ENCODE measurements around the gene CALHM5.
A peak's percentile ranks its signal among the peaks of the same experiment; 100 is the strongest.

CALHM5 gene

DNA sequence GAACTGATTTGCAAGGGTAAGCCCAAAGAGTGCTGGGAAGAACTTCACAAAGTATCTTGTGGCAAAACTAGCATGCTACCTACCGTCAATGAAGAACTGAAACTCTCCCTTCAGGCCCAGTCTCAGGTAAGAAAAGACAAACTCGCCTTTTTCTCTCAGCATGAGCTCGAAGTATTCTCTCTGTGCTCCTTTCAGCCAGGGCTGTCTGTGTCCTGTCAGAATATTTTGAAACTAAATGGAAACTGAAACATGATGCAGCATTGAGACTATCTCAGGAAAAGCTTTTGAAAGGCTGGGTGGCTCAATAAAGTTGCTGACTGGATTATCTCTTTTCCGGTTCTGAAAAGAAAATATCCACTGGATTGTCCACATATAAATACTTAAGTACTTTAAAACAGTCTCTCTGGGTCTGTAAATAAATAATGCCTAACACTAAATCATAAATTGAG lies 696 bp downstream of the CALHM5 start:
- DNase-seq, result no peak

DNA sequence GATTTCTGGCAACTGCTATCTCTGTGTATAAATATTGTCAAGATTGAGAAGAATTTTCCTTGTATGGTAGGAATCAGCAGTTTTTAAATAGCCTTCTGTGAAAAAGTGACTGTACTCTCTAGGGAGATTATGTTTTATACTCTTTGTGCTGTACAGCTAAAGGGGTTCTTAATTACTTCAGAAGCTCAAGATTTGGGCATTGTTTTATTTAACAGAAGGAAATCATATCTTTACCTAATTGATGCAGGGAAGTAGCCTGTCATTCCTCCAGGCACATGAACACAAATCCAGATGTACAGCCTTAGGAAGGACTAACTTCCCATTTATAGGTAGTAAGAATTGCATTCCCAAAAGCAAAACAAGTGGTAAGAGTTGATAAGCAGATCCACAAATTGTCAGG lies 1.3 kb downstream of the CALHM5 start:
- DNase-seq, result no peak

DNA sequence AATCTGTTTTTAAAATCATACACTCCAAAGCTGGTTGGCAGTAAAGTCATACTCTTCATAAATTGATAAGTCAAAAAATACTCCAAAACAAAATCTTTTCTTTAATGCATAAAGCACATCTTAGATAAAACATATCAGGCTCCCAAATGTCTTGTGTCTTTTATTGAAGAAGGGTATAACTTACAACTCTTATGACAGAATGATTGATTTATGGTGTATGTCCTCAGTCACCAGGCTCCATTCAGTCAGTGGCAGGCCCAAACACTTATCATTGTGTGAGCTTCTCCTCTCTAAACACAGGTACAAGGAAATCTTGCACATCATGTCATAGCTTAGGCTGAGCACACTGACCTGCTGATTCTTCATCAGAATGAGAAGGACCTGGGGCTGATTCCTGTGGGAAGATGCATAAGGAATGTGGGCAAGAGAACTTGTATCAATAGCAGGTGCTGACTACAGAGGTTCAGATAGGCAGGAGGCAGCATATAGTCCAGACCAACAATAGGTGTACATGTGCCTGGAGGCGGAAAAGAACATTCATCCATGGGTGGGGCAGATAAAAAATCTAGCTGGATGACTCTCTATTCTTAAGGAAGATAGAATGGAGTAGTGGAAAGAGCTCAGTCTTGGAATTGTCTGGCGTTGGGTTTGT lies 1.9 kb downstream of the CALHM5 start:
- no peak for DNase-seq

DNA sequence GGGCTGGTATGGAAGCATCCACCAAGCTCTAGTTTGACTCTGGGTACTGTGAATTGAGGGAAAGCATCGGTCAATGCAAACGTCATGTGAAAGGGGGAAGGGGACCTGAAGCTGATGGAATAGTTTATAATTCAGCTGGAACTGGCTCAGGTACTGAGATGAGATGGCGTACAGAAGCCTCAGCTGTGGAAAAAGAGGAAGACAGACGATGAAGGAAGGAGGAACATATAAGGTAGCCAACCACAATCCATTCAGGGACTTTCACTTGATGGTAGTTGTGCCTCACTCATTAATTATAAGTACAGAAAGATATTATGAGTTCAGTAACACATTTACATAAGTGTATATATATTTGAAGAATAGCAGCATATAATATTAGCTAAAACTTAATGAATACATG lies 2.7 kb downstream of the CALHM5 start:
- DNase-seq, result no peak

DNA sequence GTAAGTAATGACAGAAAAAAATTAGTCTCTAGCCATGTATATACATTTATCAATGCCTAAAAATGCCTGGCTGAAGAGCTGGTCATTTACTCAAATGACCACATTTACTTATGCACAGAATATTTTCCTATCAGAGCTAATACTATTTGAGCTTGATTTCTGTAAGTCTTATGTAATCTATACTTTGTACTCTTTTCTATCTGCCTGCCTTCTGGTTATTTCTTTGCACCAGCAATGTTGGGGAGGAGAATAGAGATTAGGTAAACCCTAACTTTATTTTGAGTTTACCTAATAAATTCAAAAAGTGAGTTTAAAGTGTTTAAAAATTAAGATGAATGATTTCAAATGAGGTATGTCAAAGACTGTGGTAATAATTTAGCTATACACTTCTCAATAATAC lies 3.7 kb downstream of the CALHM5 start:
- no peak for DNase-seq

DNA sequence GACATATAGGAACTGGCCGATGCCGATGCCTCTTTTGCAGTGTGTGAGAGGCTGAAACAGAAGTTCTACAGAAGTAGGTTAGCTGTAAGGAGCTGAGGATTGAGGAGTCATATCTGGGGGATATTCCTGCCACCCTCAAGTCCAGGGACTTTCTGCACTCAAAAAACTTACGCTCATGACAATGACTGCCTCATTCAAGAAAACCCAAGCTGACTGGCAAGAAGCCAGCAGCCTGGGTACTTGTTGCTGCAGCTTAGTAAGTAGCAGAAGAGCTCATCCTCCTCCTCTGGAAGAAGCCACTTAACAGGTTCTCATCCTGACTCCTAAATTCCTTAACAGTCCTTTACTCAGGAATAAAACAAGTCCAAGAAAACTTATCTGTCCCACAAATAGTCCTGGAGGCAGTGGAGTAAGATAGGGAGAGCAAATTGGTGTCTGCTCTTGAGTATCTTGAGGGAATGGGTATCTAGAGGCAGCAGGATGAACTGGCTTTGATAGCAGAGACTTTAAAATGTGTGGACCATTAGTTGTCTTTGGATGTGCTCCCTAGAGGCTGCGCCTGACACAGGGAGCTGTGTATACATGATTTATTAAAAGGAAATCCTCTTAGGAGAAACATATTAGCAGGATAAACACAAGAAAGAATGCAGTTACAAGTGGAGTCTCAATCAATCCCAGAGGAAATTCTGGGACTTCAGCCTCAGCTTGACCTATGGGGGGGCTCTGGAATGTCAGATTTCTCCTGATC lies 7.4 kb downstream of the CALHM5 start:
- DNase-seq, result no peak

DNA sequence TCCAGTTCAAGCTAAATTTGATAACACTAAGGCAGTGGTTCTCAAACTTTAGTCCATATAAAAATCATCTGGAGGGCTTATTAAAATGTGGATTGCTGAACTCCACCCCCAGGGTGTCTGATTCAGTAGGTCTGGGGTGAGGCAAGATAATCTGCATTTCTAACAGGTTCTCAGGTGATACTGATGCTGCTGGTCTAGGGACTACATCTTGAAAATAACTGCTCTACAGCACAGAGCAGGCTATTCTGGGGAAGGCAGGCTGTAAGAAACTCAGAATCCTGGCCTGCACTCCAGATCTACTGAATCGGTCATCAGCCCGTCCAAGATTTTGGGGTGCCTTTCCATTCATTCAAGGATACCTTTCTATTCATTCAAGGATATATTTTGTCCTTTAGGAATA lies 11.5 kb downstream of the CALHM5 start:
- no peak for DNase-seq

DNA sequence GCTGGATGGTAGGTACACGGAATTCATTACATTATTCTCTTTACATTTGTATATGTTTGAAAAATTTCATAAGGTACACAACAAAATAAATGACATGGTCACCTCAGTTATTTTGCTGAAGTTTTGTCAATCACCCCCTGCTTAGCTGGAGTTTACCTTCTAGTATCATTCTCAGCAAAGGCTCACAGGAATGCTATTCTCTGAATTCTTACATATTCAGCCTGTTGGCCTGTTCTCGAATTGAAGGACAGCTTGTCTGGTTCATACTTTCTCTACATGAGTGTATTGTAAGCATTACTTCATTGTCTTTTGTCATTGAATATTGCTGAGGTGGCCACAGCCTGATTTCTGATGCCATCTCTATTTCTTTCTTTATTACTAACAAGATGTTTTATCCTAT lies 12.8 kb downstream of the CALHM5 start:
- DNase-seq, result no peak

DNA sequence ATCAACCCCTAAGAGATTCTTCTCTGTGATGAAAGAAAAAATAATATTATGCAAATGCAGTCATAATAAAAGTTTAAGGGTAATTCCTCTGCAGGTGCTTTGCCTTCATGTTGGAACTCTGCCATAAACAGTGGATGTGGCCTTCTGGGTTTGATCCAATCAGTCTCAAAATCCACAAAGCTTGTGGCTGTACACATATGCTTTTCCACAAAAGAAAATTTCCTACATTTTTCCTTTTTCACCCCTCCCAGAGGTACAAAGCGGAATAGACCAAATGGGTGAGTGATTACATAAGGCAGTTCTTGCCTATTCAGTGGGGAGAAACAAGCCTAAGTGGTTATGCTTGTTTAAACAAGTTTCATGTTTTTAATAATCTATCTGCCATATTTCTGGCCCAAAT lies 16.7 kb downstream of the CALHM5 start:
- DNase-seq, result no peak

DNA sequence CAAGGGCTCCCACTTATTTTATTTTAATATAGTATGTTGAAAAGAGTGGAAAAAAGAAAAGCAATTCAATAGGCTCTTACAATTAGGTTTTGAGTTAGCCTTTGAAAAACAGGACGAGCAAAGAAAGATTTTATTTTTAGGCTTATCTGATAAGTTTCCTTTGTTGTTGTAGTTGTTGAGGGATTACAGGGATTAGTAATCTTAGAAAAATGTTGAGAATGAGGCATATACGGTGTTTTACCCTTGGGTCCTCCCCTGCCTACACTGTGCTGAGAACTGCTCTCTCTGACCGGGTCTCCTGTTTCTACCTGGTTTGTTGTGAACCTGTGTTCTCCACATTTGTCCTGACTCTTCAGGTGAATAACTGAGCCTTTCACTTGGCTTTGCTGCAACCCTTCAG lies 17.3 kb downstream of the CALHM5 start:
- DNase-seq, result no peak

DNA sequence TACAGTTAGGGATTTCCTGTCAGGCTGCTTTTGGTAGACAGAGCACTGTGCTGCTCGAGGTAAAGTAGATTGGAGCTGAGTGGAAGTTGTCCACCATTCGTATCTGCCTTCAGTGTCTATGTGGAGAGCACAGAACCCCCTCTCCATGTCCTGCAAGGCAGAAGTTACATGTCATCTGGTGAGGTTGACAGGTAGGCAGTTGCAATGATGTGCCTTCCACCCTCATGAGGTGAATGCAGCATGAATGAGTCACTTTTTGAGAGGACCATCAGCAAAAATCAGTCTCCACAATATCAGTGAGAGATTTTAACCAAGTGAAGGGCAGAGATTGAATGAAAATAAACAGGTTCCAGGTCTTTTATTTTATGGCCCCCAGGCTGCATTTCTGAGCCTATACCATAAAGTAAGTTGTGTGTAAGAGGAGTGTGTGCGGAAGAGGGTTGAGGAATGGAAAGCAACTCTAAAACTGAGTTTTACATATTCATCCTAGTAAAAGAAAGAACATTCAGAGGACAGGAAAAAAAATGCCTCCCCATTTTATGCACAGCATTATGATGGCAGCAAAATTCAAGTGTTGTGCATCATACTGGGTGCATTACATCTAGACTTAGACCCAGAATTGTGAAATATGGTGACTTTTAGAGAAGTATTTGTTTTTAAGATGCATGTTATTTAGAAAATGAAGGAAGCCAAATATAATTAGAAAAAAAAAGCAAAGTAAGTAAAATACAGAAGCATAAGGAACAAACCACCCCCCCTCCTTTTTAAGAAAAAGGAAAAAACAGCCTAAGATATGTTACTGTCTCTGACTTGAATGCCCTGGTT lies 18.2 kb downstream of the CALHM5 start:
- DNase-seq, result no peak

DNA sequence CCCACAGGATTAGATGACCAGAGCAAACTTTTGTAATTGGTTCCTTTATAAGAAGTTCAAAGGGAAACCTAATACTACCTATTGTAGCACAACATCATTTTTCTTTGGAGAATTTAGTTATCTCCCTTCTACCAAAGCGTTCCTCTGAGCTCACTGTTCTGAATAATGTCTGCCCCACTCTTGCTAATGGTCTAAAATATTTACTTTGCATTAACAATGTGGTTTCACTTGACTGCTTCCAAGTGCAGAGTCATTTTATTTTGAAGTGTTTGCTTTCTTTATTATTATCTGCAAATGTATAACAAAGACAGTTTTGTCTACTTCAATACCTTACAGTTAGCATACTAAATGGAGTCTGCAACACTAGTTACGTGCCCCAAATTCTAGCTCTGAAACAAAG lies 19.0 kb downstream of the CALHM5 start:
- DNase-seq, result no peak

DNA sequence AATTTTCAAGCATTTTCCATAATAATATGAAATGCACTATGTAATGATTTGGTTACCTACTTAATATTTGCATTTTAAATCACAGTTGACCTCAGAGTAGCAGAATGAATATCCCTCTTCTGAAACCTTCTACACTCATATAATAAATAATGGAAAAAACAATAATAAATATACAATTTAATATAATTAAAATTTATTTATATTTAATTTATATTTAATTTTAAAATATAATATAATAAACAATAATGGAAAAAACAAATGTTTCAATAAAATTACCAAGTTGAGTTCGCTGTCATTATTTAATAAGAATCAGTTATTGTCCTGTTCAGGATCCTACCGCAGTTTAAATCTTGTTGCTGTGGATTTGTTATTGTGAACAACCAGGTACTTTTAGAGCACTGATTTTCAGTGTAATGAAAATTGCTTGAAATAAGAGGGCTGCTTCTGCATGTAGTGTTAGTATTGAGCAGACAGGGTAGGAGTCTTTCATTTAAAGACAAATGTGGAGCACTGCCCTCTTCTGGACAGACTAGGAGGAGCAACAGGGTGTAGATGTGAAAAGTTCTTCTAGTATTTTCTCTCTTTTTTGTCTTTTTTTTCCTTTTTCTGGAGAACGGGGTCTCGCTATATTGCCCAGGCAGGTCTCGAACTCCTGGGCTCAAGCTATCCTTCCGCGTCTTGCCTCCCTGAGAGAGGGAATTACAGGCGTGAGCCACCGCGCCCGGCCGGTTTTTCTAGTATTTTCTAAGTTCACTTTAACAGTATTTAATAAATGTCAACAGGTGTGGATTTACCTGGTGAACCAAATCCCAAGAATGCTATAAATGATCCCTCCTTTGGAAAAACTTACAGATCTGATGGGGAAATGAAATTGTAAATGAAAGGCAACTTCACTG lies 20.5 kb downstream of the CALHM5 start:
- DNase-seq, result peak; percentile 1 to 84

DNA sequence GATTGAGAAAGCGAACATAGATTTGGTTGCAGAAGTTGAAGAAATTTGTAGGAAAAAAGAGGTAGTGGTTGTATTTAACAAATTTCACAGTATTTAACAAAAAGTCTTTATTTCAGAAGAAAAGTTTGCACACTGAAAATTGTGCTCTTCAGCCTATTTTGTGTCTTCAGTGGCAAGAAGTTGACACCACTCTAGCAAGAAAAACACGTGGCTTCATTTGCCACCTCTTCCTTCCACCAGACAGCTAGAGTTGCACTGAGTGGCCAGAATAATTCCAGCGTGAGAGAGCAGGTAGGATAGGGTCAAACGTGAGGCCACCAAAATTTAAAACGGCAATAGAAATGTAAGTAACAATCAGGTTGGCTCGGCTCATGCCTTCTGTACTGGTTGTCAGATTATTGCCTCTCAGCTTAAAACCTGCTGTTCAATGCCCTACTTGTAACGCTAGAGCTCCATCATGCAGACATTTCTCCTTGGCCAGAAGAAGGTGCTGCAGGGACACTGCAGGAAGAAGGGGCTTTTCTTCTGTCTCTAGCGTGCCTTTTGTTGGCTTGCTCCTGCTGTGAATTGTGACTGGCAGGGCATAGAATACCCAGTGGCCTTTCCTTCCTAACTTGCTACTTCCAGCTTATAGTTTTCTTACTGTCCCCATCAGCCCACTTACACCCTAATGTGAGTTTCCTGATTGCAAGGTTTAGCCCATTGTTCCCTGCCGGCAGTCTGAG lies 22.0 kb downstream of the CALHM5 start:
- DNase-seq, result no peak

DNA sequence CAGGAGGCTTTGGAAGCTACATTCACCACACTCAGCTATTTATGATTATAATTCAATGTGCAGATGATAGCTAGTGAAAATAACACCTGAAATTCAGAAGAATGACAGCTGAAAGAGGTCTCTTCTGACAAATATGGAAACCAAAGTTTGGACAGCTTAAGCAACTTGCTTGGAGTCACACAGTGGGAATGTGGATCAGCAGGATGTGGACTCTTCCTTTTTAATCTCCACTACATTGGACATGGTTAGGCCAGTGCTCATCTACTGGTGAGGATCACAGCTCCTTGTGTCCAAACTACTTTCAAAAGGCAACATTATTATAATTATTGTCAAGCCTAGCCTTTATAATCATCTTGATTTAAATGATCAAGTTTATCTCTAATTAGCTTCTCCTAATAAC lies 23.7 kb downstream of the CALHM5 start:
- no peak for DNase-seq

DNA sequence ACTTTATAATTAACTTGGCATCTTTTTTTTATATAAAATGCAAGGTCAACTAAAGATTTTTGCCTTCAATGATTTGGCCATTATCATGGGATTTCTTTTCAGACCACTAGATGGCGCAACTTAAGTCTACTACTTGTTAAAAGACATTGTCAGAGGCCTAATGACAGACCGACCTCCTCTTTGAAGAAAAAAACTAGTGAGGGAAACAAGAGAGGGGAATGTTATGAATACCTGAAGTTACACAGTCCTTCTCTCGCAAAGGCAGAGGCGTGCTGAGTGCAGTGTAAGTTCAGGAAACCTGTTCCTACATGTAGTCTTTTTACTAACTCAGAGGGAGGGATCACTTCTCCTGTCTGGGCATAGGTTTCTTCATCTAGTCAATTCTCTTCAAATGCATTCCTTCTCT lies 24.8 kb downstream of the CALHM5 start:
- DNase-seq, result peak in 1 of 2 donors; percentile 42

DNA sequence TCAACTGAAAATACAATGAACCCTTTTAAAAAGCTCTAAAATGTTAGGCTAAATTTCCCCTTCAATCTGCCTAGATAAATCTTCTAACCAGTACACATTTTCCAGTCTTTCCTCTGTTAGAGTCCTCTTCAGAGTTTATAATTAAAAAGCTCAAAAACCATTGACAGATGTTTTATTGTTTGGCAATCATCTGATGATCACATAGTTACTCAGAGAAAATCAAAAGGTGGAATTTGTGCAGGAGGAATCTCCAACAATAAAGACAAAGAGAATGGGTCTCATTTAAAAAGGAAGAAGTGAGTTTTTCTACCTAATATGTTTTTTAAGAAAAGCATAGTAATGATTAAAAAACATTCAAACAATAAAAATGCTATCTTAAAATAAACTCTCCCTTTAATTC lies 31.0 kb downstream of the CALHM5 start:
- no peak for DNase-seq

DNA sequence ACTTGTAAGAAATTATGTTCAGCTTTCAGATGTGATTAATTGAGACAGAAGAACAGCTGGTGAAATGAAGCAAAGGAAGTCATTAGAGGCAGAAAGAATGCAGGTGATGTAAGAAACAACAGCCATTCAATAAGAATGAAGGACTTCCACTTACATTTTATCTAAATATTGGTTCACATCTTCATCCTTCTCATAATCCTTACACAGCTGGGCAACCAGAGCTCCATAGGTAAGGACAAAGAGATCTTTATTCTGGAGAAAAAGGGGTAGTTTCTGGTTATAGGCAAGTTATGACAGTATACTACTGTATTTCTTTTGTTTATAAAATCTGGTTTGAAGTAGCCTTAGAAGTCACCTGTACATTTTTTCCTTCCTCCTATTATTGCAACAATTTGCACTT lies 31.7 kb downstream of the CALHM5 start:
- DNase-seq, result no peak

DNA sequence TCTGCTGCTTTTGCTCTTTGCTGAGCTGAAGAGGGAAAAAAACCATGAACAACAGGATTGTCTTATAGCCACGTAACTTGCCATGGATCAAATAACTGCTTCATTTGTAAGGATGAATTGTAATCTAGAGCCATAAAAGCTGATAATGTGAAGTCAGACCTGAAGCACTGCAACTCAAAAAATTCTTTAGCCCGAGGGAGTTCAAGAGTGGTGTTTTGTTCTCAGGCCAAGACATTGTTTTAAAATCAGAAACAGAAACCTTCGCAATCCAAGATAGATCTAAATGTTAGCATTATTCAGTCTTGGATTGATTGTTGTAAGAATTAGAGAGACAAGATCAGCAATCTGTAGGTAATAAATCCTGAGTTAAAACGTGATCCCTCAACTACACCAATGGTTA lies 34.2 kb downstream of the CALHM5 start, which contains the start of gene TRAPPC3L:
TRAPPC3L (minus strand) TSS at position 34 of the 400 bp plus-strand sequence. CDS start 170 bp downstream, outside the sequence.
- DNase-seq, result no peak

DNA sequence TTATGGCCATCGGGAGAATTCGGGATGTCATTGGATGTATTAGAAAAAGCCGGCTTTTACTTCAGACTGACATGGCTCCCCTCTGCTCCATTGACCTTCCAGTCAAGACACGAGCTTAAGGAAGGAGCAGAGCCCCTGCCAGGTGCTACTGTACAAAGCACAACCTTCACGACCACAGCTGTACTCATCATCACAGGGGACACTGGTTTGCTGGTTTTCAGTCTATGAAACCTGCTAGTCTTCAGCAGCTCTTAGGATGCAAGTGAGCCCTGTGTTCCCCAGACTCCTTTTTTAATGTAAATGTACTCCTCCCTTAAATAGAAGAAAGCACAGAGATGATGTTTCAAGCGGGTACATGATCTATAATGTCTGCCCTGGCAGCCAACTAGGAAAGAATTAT lies 35.9 kb downstream of the CALHM5 start:
- DNase-seq, result no peak

DNA sequence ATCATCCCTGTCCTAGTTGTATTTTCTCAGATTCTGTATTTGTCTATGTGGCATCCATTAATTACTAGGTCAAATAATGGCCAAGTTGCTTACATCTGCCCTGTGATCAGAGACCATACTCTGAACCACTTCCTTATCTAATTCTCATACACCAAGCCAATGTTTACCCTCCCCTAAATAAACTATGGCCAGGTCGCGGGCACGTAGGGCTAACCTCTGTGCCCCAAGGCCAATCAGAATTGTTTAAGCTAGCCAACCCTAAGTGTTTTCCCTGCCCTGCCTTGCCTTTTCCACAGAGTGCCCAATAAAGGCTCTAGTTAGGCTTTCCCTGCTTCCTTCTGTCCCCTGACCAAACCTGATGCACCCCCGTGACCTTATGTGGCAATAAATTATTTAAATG lies 39.4 kb downstream of the CALHM5 start:
- no peak for DNase-seq

DNA sequence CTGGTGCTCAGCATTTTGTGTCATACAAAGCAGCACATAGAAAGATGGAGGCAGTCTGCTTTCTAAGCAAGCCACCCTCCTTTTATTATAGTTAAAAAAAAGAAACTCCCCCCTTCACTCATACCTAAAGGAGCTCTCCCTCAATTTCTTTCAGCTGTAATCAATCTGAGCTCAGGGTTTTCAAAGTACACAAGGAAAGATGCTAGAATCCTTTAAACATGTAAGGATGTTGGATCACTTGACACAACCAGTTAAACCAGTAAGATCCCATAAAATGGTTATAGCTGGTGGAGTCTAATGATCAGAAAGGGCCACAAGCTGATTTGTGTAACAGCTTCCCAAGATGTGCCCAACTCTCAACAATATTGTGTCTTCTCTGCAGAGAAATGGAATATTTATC lies 42.0 kb downstream of the CALHM5 start, which contains the start of gene CALHM4:
CALHM4 (plus strand) TSS at position 301 of the 400 bp plus-strand sequence; CDS start at position 344, 43 bp downstream.
- no peak for DNase-seq
